IMR-90 (cell line): ENCODE results near the gene SCARB1.

Experiments
- CHD1 ChIP-seq: IDR thresholded peaks from 2 replicates; pipeline ENCODE4 v1.6.1; 2012; ENCODE audit warnings: low read depth, low read length, improper control_type of control experiment
- FOS ChIP-seq: fragments of 150-350 bp; IDR thresholded peaks from 2 replicates; pipeline ENCODE4 v1.6.1; 2016; ENCODE audit warnings: low read depth, low read length
- MAFK ChIP-seq: IDR thresholded peaks from 2 replicates; pipeline ENCODE4 v1.6.1; 2012; ENCODE audit warnings: low read depth, low read length, improper control_type of control experiment
- MAZ ChIP-seq: IDR thresholded peaks from 2 replicates; pipeline ENCODE4 v1.6.1; 2012; ENCODE audit warnings: low read depth, mild to moderate bottlenecking, low read length, improper control_type of control experiment, moderate library complexity, borderline replicate concordance
- MXI1 ChIP-seq: IDR thresholded peaks from 2 replicates; pipeline ENCODE4 v1.6.1; 2012; ENCODE audit warnings: low read depth, mild to moderate bottlenecking, low read length, moderate library complexity, borderline replicate concordance
- NFE2L2 ChIP-seq: fragments of 150-350 bp; IDR thresholded peaks from 2 replicates; pipeline ENCODE4 v1.6.1; 2016; ENCODE audit warnings: low read depth, mild to moderate bottlenecking, low read length
- POLR2A ChIP-seq: IDR thresholded peaks from 2 replicates; pipeline ENCODE4 v1.6.1; 2012; ENCODE audit warnings: mild to moderate bottlenecking, low read depth, low read length
- RAD21 ChIP-seq: IDR thresholded peaks from 2 replicates; pipeline ENCODE4 v1.6.1; 2012; ENCODE audit warnings: low read length, improper control_type of control experiment
- RFX5 ChIP-seq: IDR thresholded peaks from 2 replicates; pipeline ENCODE4 v1.8.0; 2012; ENCODE audit warnings: low read depth, mild to moderate bottlenecking, low read length, moderate library complexity
- USF2 ChIP-seq: fragments of 150-350 bp; IDR thresholded peaks from 2 replicates; pipeline ENCODE4 v1.6.1; 2017; ENCODE audit warnings: mild to moderate bottlenecking, antibody characterized with exemption, low read length, low read depth
- TF ChIP-seq, protein P1 (sequence below): conservative IDR thresholded peaks from 2 replicates; pipeline ENCODE4 v1.5.1; 2012; ENCODE audit warnings: mild to moderate bottlenecking, low read depth, low read length, improper control_type of control experiment
- TF ChIP-seq, protein P2 (sequence below): fragments of 150-350 bp; IDR thresholded peaks from 2 replicates; pipeline ENCODE4 v1.6.1; 2016; ENCODE audit warnings: low read depth, mild to moderate bottlenecking, low read length, moderate library complexity, borderline replicate concordance

DNA sequence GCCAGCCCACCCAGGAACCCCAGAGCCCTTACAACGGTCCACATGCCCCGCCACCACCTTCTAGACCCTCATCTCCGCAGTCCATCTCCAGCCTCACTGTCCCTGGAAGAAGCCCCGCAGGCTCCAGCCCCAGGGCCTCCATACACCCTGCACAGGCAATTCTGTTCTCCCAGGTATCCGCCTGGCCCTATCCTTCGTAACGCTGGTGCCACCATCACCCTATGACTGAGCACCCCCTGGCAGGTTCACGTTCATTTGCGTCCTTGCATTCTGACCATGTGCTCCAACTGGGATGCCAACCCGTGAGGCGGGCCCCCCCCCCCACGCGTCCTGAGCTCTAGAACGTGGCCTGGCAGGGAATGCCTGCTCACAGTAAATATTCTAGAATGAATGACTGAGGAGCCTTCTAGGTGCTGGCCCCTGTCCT, 675 bp upstream of the SCARB1 start:
- TF ChIP-seq, protein P1, sequence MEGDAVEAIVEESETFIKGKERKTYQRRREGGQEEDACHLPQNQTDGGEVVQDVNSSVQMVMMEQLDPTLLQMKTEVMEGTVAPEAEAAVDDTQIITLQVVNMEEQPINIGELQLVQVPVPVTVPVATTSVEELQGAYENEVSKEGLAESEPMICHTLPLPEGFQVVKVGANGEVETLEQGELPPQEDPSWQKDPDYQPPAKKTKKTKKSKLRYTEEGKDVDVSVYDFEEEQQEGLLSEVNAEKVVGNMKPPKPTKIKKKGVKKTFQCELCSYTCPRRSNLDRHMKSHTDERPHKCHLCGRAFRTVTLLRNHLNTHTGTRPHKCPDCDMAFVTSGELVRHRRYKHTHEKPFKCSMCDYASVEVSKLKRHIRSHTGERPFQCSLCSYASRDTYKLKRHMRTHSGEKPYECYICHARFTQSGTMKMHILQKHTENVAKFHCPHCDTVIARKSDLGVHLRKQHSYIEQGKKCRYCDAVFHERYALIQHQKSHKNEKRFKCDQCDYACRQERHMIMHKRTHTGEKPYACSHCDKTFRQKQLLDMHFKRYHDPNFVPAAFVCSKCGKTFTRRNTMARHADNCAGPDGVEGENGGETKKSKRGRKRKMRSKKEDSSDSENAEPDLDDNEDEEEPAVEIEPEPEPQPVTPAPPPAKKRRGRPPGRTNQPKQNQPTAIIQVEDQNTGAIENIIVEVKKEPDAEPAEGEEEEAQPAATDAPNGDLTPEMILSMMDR = no peak
- TF ChIP-seq POLR2A (no peak), RFX5 (no peak), FOS (no peak), MAZ (no peak), NFE2L2 (no peak), CHD1 (no peak), USF2 (no peak), RAD21 (no peak), MAFK (no peak), MXI1 (no peak)
- TF ChIP-seq, protein P2, sequence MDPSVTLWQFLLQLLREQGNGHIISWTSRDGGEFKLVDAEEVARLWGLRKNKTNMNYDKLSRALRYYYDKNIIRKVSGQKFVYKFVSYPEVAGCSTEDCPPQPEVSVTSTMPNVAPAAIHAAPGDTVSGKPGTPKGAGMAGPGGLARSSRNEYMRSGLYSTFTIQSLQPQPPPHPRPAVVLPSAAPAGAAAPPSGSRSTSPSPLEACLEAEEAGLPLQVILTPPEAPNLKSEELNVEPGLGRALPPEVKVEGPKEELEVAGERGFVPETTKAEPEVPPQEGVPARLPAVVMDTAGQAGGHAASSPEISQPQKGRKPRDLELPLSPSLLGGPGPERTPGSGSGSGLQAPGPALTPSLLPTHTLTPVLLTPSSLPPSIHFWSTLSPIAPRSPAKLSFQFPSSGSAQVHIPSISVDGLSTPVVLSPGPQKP = no peak
